ENCODE results near the gene PSMC5.
A peak's percentile ranks its signal among the peaks of the same experiment; 100 is the strongest.

Gene PSMC5

GRCh38 chr17:63827002-63827800 is at the start of gene PSMC5, which contains the start of gene FTSJ3:
PSMC5 (plus strand) TSS chr17:63827431; CDS start chr17:63827491, 60 bp downstream.
FTSJ3 (minus strand) TSS chr17:63827663; CDS start chr17:63826902, 761 bp downstream.
- peak; percentile 97 for DNase-seq (ENCODE audit: low read depth)
- H3K4me3 ChIP-seq (ENCODE audit: low read length), result peak within 1 kb of the TSS; percentile 88
- TF ChIP-seq, protein P1, sequence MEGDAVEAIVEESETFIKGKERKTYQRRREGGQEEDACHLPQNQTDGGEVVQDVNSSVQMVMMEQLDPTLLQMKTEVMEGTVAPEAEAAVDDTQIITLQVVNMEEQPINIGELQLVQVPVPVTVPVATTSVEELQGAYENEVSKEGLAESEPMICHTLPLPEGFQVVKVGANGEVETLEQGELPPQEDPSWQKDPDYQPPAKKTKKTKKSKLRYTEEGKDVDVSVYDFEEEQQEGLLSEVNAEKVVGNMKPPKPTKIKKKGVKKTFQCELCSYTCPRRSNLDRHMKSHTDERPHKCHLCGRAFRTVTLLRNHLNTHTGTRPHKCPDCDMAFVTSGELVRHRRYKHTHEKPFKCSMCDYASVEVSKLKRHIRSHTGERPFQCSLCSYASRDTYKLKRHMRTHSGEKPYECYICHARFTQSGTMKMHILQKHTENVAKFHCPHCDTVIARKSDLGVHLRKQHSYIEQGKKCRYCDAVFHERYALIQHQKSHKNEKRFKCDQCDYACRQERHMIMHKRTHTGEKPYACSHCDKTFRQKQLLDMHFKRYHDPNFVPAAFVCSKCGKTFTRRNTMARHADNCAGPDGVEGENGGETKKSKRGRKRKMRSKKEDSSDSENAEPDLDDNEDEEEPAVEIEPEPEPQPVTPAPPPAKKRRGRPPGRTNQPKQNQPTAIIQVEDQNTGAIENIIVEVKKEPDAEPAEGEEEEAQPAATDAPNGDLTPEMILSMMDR (IDR thresholded peaks at IDR 0.05; ENCODE audit: insufficient read depth, low read depth, low read length, missing control alignments), result peak; percentile 35

DNA sequence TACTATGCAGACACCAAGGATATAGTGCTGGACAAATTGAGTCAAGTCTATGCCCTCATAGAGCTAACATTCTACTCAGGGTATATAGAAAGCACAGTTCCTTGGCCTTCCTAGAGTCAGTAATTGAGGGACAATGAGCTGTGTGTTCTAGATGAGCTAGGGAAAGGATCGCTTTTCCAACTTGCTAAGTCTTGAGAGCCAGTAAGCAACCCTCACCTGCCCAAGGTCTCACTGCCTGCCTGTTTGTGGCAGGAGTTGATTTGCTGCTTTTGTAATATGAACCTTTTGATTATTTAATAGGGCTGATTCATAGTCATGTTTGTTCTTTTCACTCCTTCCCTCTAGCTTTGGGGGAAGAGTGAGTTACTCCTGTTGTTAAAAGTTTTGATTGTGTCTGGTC is 46.7 kb upstream of the PSMC5 start:
- TF ChIP-seq, protein P1 (IDR thresholded peaks at IDR 0.05; ENCODE audit: insufficient read depth, low read depth, low read length, missing control alignments), result no peak
- H3K4me3 ChIP-seq (ENCODE audit: low read length), result no peak overlapping the region
- DNase-seq (ENCODE audit: low read depth), result peak; percentile 84

DNA sequence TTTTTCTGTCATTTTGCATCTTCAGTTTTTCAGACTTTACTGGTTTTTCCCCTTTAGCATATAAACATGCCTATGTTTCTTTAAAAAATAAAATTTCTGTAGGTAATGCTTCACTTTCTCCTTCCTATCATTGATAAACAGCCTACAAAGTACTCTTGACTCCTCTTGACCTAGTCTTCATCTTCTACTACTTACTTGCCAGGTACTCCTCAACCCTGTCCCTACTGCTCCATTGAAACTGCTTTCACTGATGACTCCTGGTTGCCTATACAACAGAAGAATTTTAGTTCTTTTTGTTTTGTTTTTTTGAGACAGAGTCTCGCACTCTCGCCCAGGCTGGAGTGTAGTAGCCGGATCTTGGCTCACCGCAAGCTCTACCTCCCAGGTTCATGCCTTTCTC is 46.3 kb upstream of the PSMC5 start:
- H3K4me3 ChIP-seq (ENCODE audit: low read length), result no peak overlapping the region
- TF ChIP-seq, protein P1 (IDR thresholded peaks at IDR 0.05; ENCODE audit: insufficient read depth, low read depth, low read length, missing control alignments), result no peak
- no peak for DNase-seq (ENCODE audit: low read depth)

DNA sequence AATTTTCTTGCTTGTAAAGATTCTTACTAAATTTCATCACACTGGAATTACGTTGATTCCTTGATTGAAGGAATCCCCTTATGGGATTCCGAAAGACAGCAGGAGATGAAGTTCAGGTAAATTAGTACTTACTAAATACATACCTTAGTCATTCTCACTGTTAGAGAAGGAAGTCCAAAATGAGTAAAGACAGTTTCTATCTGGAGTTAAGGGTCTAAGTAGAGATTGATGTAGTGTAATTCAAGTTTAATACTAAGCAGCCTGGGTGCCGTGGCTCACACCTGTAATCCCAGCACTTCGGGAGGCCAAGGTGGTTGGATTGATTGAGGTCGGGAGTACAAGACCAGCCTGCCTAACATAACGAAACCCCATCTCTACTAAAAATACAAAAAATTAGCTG is 43.7 kb upstream of the PSMC5 start:
- TF ChIP-seq, protein P1 (IDR thresholded peaks at IDR 0.05; ENCODE audit: insufficient read depth, low read depth, low read length, missing control alignments), result no peak
- H3K4me3 ChIP-seq (ENCODE audit: low read length), result no peak overlapping the region
- no peak for DNase-seq (ENCODE audit: low read depth)

GRCh38 chr17:63785556-63785955 is 41.7 kb upstream of the PSMC5 start:
- TF ChIP-seq, protein P1 (IDR thresholded peaks at IDR 0.05; ENCODE audit: insufficient read depth, low read depth, low read length, missing control alignments), result no peak
- DNase-seq (ENCODE audit: low read depth), result peak; percentile 72
- H3K4me3 ChIP-seq (ENCODE audit: low read length), result no peak overlapping the region

DNA sequence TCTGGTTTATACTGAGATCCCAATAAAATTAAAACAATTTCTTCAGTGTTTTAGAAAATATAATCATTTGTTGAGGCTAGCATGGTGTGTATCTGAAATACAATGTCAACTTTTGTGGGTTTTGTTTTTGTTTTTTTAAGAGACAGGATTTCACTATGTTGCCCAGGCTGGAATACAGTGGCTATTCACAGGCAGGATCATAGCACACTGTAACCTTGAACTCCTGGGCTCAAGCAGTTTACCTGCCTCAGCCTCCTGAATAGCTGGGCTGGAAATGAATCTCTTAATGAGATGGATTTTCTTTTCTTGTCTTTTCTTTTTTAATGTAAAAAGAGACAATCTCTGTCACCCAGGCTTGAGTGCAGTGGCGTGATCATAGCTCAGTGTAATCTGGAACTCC is 41.1 kb upstream of the PSMC5 start:
- no peak overlapping the region for H3K4me3 ChIP-seq (ENCODE audit: low read length)
- TF ChIP-seq, protein P1 (IDR thresholded peaks at IDR 0.05; ENCODE audit: insufficient read depth, low read depth, low read length, missing control alignments), result no peak
- no peak for DNase-seq (ENCODE audit: low read depth)
